CD4-positive, alpha-beta memory T cell (primary cell): Measurements from ENCODE around the gene UBALD2. TPM values are rescaled to one million over a fixed set of nuclear protein-coding genes. Genes with fewer than 3 reads are reported as not detected.

Experiments
- CTCF ChIA-PET: fragments of 350-600 bp; sonication (Branson Sonifier 250); formaldehyde crosslinking; loops from one replicate; lab custom pipeline; 2021; ENCODE audit warnings: inconsistent platforms; ENCODE audit not compliant: partially characterized antibody; lab: Charles Lee
- POLR2A ChIA-PET: fragments of 350-600 bp; sonication (Branson Sonifier 250); formaldehyde crosslinking; loops from one replicate; lab custom pipeline; 2021; ENCODE audit not compliant: partially characterized antibody; lab: Charles Lee
- DNase-seq, 5 donors: peaks; one replicate each; pipeline versions ENCODE4 v3.0.0 to v3.0.0-alpha.2; 2020 to 2022; ENCODE audit warnings: mixed read lengths in 1 of 5
- H3K27ac ChIP-seq: one replicate; pipeline ENCODE4 v1.7.0; 2013; ENCODE audit warnings: low read depth, low read length
- H3K27me3 ChIP-seq: 2 replicates; pipeline ENCODE4 v1.7.0; 2013; ENCODE audit warnings: mild to moderate bottlenecking, low read length, moderate library complexity; ENCODE audit not compliant: insufficient read depth
- H3K36me3 ChIP-seq: 2 replicates; pipeline ENCODE4 v1.7.0; 2013; ENCODE audit warnings: mild to moderate bottlenecking, low read length, moderate library complexity; ENCODE audit not compliant: insufficient read depth
- H3K4me1 ChIP-seq: 2 replicates; pipeline ENCODE4 v1.7.0; 2013; ENCODE audit warnings: mild to moderate bottlenecking, low read length, moderate library complexity; ENCODE audit not compliant: insufficient read depth
- H3K4me3 ChIP-seq, 2 donors: one replicate each; pipeline ENCODE4 v1.7.0; 2013; ENCODE audit warnings: low read length in 2 of 2, mild to moderate bottlenecking in 1 of 2
- H3K9me3 ChIP-seq, 2 donors: one replicate each; pipeline ENCODE4 v1.7.0; 2013; ENCODE audit warnings: low read length in 2 of 2, control low read depth in 1 of 2; ENCODE audit not compliant: control insufficient read depth in 1 of 2
- H3K27ac Mint-ChIP-seq, 7 donors: one replicate each; pipeline ENCODE4 v1.8.0; 2020 to 2021; ENCODE audit warnings: mixed read lengths in 7 of 7, mild to moderate bottlenecking in 6 of 7, inconsistent platforms in 3 of 7, moderate library complexity in 3 of 7
- H3K27me3 Mint-ChIP-seq, 2 donors: one replicate each; pipeline ENCODE4 v1.8.0; 2020 to 2021; ENCODE audit warnings: mixed read lengths in 2 of 2
- H3K36me3 Mint-ChIP-seq, 2 donors: one replicate each; pipeline ENCODE4 v1.8.0; 2020 to 2021; ENCODE audit warnings: mixed read lengths in 2 of 2, inconsistent platforms in 1 of 2, mild to moderate bottlenecking in 1 of 2
- H3K4me1 Mint-ChIP-seq, 4 donors: one replicate each; pipeline ENCODE4 v1.8.0; 2020 to 2021; ENCODE audit warnings: mixed read lengths in 4 of 4, mild to moderate bottlenecking in 1 of 4
- H3K4me3 Mint-ChIP-seq, 8 donors: one replicate each; pipeline ENCODE4 v1.8.0; 2020 to 2021; ENCODE audit warnings: mixed read lengths in 8 of 8, mild to moderate bottlenecking in 7 of 8, moderate library complexity in 6 of 8, inconsistent platforms in 3 of 8
- H3K9me3 Mint-ChIP-seq, 8 donors: one replicate each; pipeline ENCODE4 v1.8.0; 2020 to 2021; ENCODE audit warnings: mixed read lengths in 8 of 8, mild to moderate bottlenecking in 5 of 8, inconsistent platforms in 3 of 8, moderate library complexity in 1 of 8
- intact Hi-C: fragments of 100-400 bp; cut with micrococcal nuclease; formaldehyde crosslinking; loops from one replicate; pipeline ENCODE4 v1.15.1; 2023
- polyA plus RNA-seq, 2 donors: library from polyadenylated mRNA; unstranded; fragments of 300-500 nt; fragmentation: Illumina TruSeq; gene quantifications; one replicate each; pipeline ENCODE4 v1.2.3, GENCODE V29; 2021
- total RNA-seq, 2 experiments: library from RNA; stranded (reverse); gene quantifications; one replicate each; pipeline ENCODE4 v1.2.3, GENCODE V29; 2021

Gene UBALD2
- total and polyA plus RNA-seq, 4 experiments from 2014 or later, result 6.2 to 103 (median 55.9) TPM

- Histone ChIP-seq H3K9me3 (no peaks in the 10 kb centered on the region), H3K27me3 (no peaks in the 10 kb centered on the region), H3K4me3 (no peak overlapping the region), H3K27ac (no peak overlapping the region), H3K4me1 (peaks cover 6% of the 10 kb centered on the region), H3K36me3 (no peaks in the 10 kb centered on the region)
- H3K36me3 Mint-ChIP-seq, result peaks cover 0 to 1% of the 10 kb centered on the region in 2 donors
- intact Hi-C loops, result no loop called here
- peaks cover 7 to 14% (median 9%) of the 10 kb centered on the region in 4 donors for H3K4me1 Mint-ChIP-seq
- no peak for DNase-seq
- ChIA-PET CTCF (interaction anchor here (1.1 to 6.5 kb wide), 27 partner anchors 9 to 267 kb away, joined by 3 to 232 read pairs (median 15); partner anchors contain the start of genes EXOC7, FOXJ1, SRP68 and UBALD2), POLR2A (interaction anchor here (0.8 to 5.2 kb wide), 10 partner anchors 11 to 165 kb away, joined by 3 to 53 read pairs (median 6); no protein-coding TSS in a partner anchor)
- no peaks in the 10 kb centered on the region for H3K9me3 Mint-ChIP-seq
- peak overlapping the region in 1 of 7 donors; percentile 16 for H3K27ac Mint-ChIP-seq
- no peak overlapping the region for H3K4me3 Mint-ChIP-seq
- no peaks in the 10 kb centered on the region for H3K27me3 Mint-ChIP-seq
Measured at GRCh38 chr17:76280650-76281049, 15.5 kb downstream of the UBALD2 start.

- Mint-ChIP-seq H3K4me3 (no peak overlapping the region), H3K27ac (peak overlapping the region in 1 of 7 donors; percentile 16), H3K36me3 (peaks cover 0 to 1% of the 10 kb centered on the region in 2 donors), H3K27me3 (no peaks in the 10 kb centered on the region), H3K4me1 (peaks cover 4 to 5% (median 4%) of the 10 kb centered on the region in 4 donors), H3K9me3 (no peaks in the 10 kb centered on the region)
- no peak for DNase-seq
- Histone ChIP-seq H3K9me3 (no peaks in the 10 kb centered on the region), H3K27ac (no peak overlapping the region), H3K4me1 (peaks cover 5% of the 10 kb centered on the region), H3K36me3 (no peaks in the 10 kb centered on the region), H3K27me3 (no peaks in the 10 kb centered on the region), H3K4me3 (no peak overlapping the region)
- ChIA-PET CTCF (interaction anchor here (1.4 to 6.5 kb wide), 8 partner anchors 16 to 268 kb away, joined by 3 to 232 read pairs (median 38); partner anchors contain the start of genes FOXJ1 and UBALD2), POLR2A (interaction anchor here (1.0 to 5.2 kb wide), 4 partner anchors 12 to 160 kb away, joined by 3 to 53 read pairs (median 30); no protein-coding TSS in a partner anchor)
- intact Hi-C loops, result no loop called here
Measured at GRCh38 chr17:76281573-76282371, 16.6 kb downstream of the UBALD2 start.

DNA sequence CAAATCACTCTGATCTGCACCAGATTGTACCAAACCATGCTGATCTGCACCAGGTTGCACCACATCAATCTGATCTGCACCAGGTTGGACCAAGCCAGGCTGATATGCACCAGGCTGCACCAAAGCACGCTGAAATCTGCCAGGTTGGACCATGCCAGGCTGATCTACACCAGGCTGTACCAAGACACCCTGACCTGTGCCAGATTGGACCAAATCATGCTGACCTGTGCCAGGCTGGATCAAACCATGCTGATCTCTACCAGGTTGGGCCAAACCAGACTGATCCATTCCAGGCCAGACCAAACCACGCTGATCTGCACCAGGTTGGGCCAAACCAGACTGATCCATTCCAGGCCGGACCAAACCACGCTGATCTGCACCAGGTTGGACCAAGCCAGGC lies 27.4 kb downstream of the UBALD2 start:
- H3K4me3 ChIP-seq, result no peak overlapping the region
- H3K36me3 ChIP-seq, result no peaks in the 10 kb centered on the region
- ChIA-PET CTCF (no interaction called here), POLR2A (no interaction called here)
- no peaks in the 10 kb centered on the region for H3K4me1 ChIP-seq
- H3K9me3 ChIP-seq, result no peaks in the 10 kb centered on the region
- H3K27me3 ChIP-seq, result no peaks in the 10 kb centered on the region
- H3K27me3 Mint-ChIP-seq, result no peaks in the 10 kb centered on the region
- no peaks in the 10 kb centered on the region for H3K9me3 Mint-ChIP-seq
- peaks cover 0 to 4% of the 10 kb centered on the region in 2 donors for H3K36me3 Mint-ChIP-seq
- intact Hi-C loops, result no loop called here
- H3K27ac ChIP-seq, result no peak overlapping the region
- H3K27ac Mint-ChIP-seq, result no peak overlapping the region
- H3K4me1 Mint-ChIP-seq, result no peaks in the 10 kb centered on the region
- DNase-seq, result no peak
- H3K4me3 Mint-ChIP-seq, result no peak overlapping the region

DNA sequence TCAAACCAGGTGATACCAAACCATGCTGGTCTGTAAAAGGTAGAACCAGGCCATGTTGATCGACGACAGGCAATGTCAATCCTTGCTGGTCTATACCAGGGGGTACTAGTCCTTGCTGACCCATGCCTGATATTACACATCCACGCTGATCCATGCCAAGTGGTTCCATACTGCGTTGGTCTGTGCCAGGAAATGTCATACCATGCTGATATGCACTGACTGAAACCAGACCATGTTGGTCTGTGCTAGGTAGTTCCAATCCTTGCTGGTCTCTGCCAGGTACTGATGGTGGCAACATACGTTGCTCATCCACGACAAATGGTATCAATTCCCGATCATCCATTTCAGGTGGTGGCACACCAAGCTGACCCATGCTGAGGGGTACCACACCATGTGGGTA lies 28.0 kb downstream of the UBALD2 start:
- CTCF ChIA-PET, result interaction anchor here (1.1 to 12.6 kb wide), 2 partner anchors 13 to 280 kb away, joined by 3 to 168 read pairs; no protein-coding TSS in a partner anchor
- POLR2A ChIA-PET, result no interaction called here
- no peak for DNase-seq

DNA sequence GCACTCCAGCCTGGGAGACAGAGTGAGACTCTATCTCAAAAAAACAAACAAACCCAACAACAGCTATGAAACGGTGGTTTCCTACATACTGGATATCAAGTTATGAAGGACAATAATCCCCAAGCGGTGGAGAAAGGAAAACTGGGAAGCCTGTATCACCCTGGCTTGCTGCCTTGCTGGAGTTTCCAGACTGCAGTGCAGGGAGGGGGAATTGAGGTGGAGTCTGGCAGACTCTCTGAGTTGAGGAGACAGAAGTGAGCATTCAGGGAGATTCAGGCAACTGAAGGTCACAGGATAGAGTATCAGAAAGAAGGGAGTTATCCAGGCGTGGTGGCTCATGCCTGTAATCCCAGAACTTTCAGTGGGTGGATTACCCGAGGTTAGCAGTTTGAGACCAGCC lies 31.0 kb downstream of the UBALD2 start:
- Histone ChIP-seq H3K9me3 (no peaks in the 10 kb centered on the region), H3K4me1 (no peaks in the 10 kb centered on the region), H3K27ac (no peak overlapping the region), H3K4me3 (no peak overlapping the region), H3K27me3 (no peaks in the 10 kb centered on the region), H3K36me3 (no peaks in the 10 kb centered on the region)
- Mint-ChIP-seq H3K4me3 (no peak overlapping the region), H3K27me3 (no peaks in the 10 kb centered on the region), H3K36me3 (peaks cover 0 to 4% of the 10 kb centered on the region in 2 donors), H3K9me3 (no peaks in the 10 kb centered on the region), H3K27ac (peak overlapping the region in 1 of 7 donors; percentile 46), H3K4me1 (peaks cover 0 to 2% (median under 1%) of the 10 kb centered on the region in 4 donors)
- DNase-seq, result no peak
- POLR2A ChIA-PET, result no interaction called here
- CTCF ChIA-PET, result interaction anchor here (2.0 to 15.4 kb wide), 4 partner anchors 16 to 293 kb away, joined by 8 to 225 read pairs (median 102); no protein-coding TSS in a partner anchor
- intact Hi-C loops, result no loop called here

More for the DNA sequence above, 28.0 kb downstream of the UBALD2 start:
- Mint-ChIP-seq H3K27me3 (no peaks in the 10 kb centered on the region), H3K27ac (peak overlapping the region in 1 of 7 donors; percentile 37), H3K36me3 (peaks cover 0 to 4% of the 10 kb centered on the region in 2 donors), H3K9me3 (no peaks in the 10 kb centered on the region), H3K4me1 (no peaks in the 10 kb centered on the region), H3K4me3 (no peak overlapping the region)
- no peak overlapping the region for H3K4me3 ChIP-seq
- H3K27me3 ChIP-seq, result no peaks in the 10 kb centered on the region
- H3K4me1 ChIP-seq, result no peaks in the 10 kb centered on the region
- no peak overlapping the region for H3K27ac ChIP-seq
- intact Hi-C loops, result no loop called here
- no peaks in the 10 kb centered on the region for H3K36me3 ChIP-seq
- no peaks in the 10 kb centered on the region for H3K9me3 ChIP-seq

- no peaks in the 10 kb centered on the region for H3K36me3 ChIP-seq
- no peak for DNase-seq
- no peak overlapping the region for H3K4me3 ChIP-seq
- H3K4me3 Mint-ChIP-seq, result peak overlapping the region in 1 of 8 donors; percentile 64
- H3K27me3 Mint-ChIP-seq, result no peaks in the 10 kb centered on the region
- H3K27ac ChIP-seq, result no peak overlapping the region
- ChIA-PET CTCF (interaction anchor here (1.0 to 15.4 kb wide), 7 partner anchors 17 to 293 kb away, joined by 3 to 225 read pairs (median 8); no protein-coding TSS in a partner anchor), POLR2A (no interaction called here)
- H3K27me3 ChIP-seq, result no peaks in the 10 kb centered on the region
- H3K9me3 ChIP-seq, result no peaks in the 10 kb centered on the region
- H3K9me3 Mint-ChIP-seq, result no peaks in the 10 kb centered on the region
- H3K4me1 Mint-ChIP-seq, result peaks cover 0 to 2% (median under 1%) of the 10 kb centered on the region in 4 donors
- no peaks in the 10 kb centered on the region for H3K4me1 ChIP-seq
- intact Hi-C loops, result no loop called here
- peaks cover 0 to 4% of the 10 kb centered on the region in 2 donors for H3K36me3 Mint-ChIP-seq
- H3K27ac Mint-ChIP-seq, result no peak overlapping the region
Measured at GRCh38 chr17:76296889-76297288, 31.7 kb downstream of the UBALD2 start.

GRCh38 chr17:76297436-76297835 lies 32.3 kb downstream of the UBALD2 start:
- no peaks in the 10 kb centered on the region for H3K9me3 Mint-ChIP-seq
- POLR2A ChIA-PET, result no interaction called here
- H3K27ac Mint-ChIP-seq, result no peak overlapping the region

More at GRCh38 chr17:76297436-76297835, 32.3 kb downstream of the UBALD2 start:
- intact Hi-C loops, result no loop called here
- Histone ChIP-seq H3K9me3 (no peaks in the 10 kb centered on the region), H3K27ac (no peak overlapping the region), H3K4me1 (no peaks in the 10 kb centered on the region), H3K4me3 (no peak overlapping the region), H3K27me3 (no peaks in the 10 kb centered on the region), H3K36me3 (no peaks in the 10 kb centered on the region)
- H3K4me3 Mint-ChIP-seq, result no peak overlapping the region
- no peaks in the 10 kb centered on the region for H3K27me3 Mint-ChIP-seq
- peaks cover 0 to 4% of the 10 kb centered on the region in 2 donors for H3K36me3 Mint-ChIP-seq
- CTCF ChIA-PET, result interaction anchor here (0.7 to 15.4 kb wide), 9 partner anchors 12 to 285 kb away, joined by 3 to 225 read pairs (median 4); no protein-coding TSS in a partner anchor
- DNase-seq, result no peak
- H3K4me1 Mint-ChIP-seq, result peaks cover 0 to 2% (median under 1%) of the 10 kb centered on the region in 4 donors
